NCI-H1417 treated with DMSO at 0.1 percent for 48 hours (cell line): ENCODE data around the gene MKKS.

Experiments used
- DNase-seq: peaks from one replicate; lab custom pipeline; 2025; lab: John Stamatoyannopoulos, UW

The MKKS gene

GRCh38 chr20:10433623-10434466 is at the start of gene MKKS:
TSS of gene MKKS (minus strand) at chr20:10434222. CDS start at chr20:10413514, 20,708 bp downstream.
- DNase-seq = peak; percentile 90

GRCh38 chr20:10483691-10484090 is 49.7 kb upstream of the MKKS start:
- no peak for DNase-seq

GRCh38 chr20:10481676-10482075 is 47.7 kb upstream of the MKKS start:
- DNase-seq = no peak

GRCh38 chr20:10478930-10479329 is 44.9 kb upstream of the MKKS start:
- no peak for DNase-seq

GRCh38 chr20:10478205-10478604 is 44.2 kb upstream of the MKKS start:
- no peak for DNase-seq

- no peak for DNase-seq
Measured at GRCh38 chr20:10476319-10476724, 42.3 kb upstream of the MKKS start.

- no peak for DNase-seq
Measured at GRCh38 chr20:10475225-10475624, 41.2 kb upstream of the MKKS start.

GRCh38 chr20:10474606-10475184 is 40.7 kb upstream of the MKKS start:
- no peak for DNase-seq

GRCh38 chr20:10472871-10473270 is 38.8 kb upstream of the MKKS start:
- DNase-seq = no peak

GRCh38 chr20:10470276-10470675 is 36.3 kb upstream of the MKKS start:
- no peak for DNase-seq

- peak; percentile 51 for DNase-seq
Measured at GRCh38 chr20:10469599-10469998, 35.6 kb upstream of the MKKS start.

- no peak for DNase-seq
Measured at GRCh38 chr20:10469056-10469455, 35.0 kb upstream of the MKKS start.

GRCh38 chr20:10468340-10468845 is 34.4 kb upstream of the MKKS start:
- DNase-seq = no peak

GRCh38 chr20:10467681-10468339 is 33.8 kb upstream of the MKKS start:
- DNase-seq = no peak

GRCh38 chr20:10466855-10467254 is 32.8 kb upstream of the MKKS start:
- DNase-seq = no peak

- no peak for DNase-seq
Measured at GRCh38 chr20:10466325-10466724, 32.3 kb upstream of the MKKS start.

- DNase-seq = no peak
Measured at GRCh38 chr20:10465135-10465534, 31.1 kb upstream of the MKKS start.

- no peak for DNase-seq
Measured at GRCh38 chr20:10463622-10464021, 29.6 kb upstream of the MKKS start.

GRCh38 chr20:10462516-10462915 is 28.5 kb upstream of the MKKS start:
- DNase-seq = no peak

GRCh38 chr20:10461495-10461894 is 27.5 kb upstream of the MKKS start:
- no peak for DNase-seq

GRCh38 chr20:10454151-10454750 is 20.2 kb upstream of the MKKS start:
- no peak for DNase-seq

- DNase-seq = no peak
Measured at GRCh38 chr20:10453241-10453640, 19.2 kb upstream of the MKKS start.
